ENCODE results near the gene SMYD1.

SMYD1 gene

GRCh38 chr2:88141952-88142351 is 74.3 kb downstream of the SMYD1 start:
- DNase-seq (ENCODE audit: low spot score) = no peak

GRCh38 chr2:88144271-88144670 is 76.6 kb downstream of the SMYD1 start:
- DNase-seq (ENCODE audit: low spot score) = no peak

GRCh38 chr2:88144914-88145497 is 77.4 kb downstream of the SMYD1 start:
- no peak for DNase-seq (ENCODE audit: low spot score)

GRCh38 chr2:88146590-88146989 is 79.0 kb downstream of the SMYD1 start:
- no peak for DNase-seq (ENCODE audit: low spot score)

- no peak for DNase-seq (ENCODE audit: low spot score)
Measured at GRCh38 chr2:88147145-88147544, 79.5 kb downstream of the SMYD1 start.

GRCh38 chr2:88148929-88149438 is 81.4 kb downstream of the SMYD1 start:
- no peak for DNase-seq (ENCODE audit: low spot score)

GRCh38 chr2:88159481-88159880 is 91.9 kb downstream of the SMYD1 start:
- DNase-seq (ENCODE audit: low spot score) = no peak

- peak; percentile 69 for DNase-seq (ENCODE audit: low spot score)
Measured at GRCh38 chr2:88159955-88160415, 92.4 kb downstream of the SMYD1 start.

- DNase-seq (ENCODE audit: low spot score) = no peak
Measured at GRCh38 chr2:88160517-88160916, 92.9 kb downstream of the SMYD1 start.

- no peak for DNase-seq (ENCODE audit: low spot score)
Measured at GRCh38 chr2:88161446-88162244, 94.0 kb downstream of the SMYD1 start.
